ENCODE results near the gene FAM185A. TPM values are rescaled to one million over a fixed set of nuclear protein-coding genes. Genes with fewer than 3 reads are reported as not detected.

FAM185A gene
- total RNA-seq, 1 donor from 2014 or later = 5.8 TPM

- ChIA-PET POLR2A (no interaction called here), CTCF (no interaction called here)
- H3K27ac Mint-ChIP-seq = no peak overlapping the region
- ATAC-seq (ENCODE audit: low read depth) (no peak), DNase-seq (no peak)
- peaks cover 22% of the 10 kb centered on the region for H3K36me3 Mint-ChIP-seq (ENCODE audit: low read depth)
- TF ChIP-seq CTCF (IDR thresholded peaks at IDR 0.05) = no peak
- intact Hi-C loops (cut with micrococcal nuclease) = no loop called here
- no peaks in the 10 kb centered on the region for H3K27me3 Mint-ChIP-seq
- H3K4me3 Mint-ChIP-seq = no peak overlapping the region
- H3K9me3 Mint-ChIP-seq = no peaks in the 10 kb centered on the region
- no peaks in the 10 kb centered on the region for H3K4me1 Mint-ChIP-seq
These were observed 81.4 kb downstream of the FAM185A start for GRCh38 chr7:102830197-102830596.

- H3K9me3 Mint-ChIP-seq = no peaks in the 10 kb centered on the region
- no peak overlapping the region for H3K27ac Mint-ChIP-seq
- no peaks in the 10 kb centered on the region for H3K4me1 Mint-ChIP-seq
- H3K4me3 Mint-ChIP-seq = no peak overlapping the region
- no peak for TF ChIP-seq CTCF (IDR thresholded peaks at IDR 0.05)
- H3K36me3 Mint-ChIP-seq (ENCODE audit: low read depth) = peaks cover 16% of the 10 kb centered on the region
- intact Hi-C loops (cut with micrococcal nuclease) = no loop called here
- ATAC-seq (ENCODE audit: low read depth) = no peak
- H3K27me3 Mint-ChIP-seq = no peaks in the 10 kb centered on the region
- no peak for DNase-seq
- ChIA-PET CTCF (no interaction called here), POLR2A (no interaction called here)
These were observed 83.9 kb downstream of the FAM185A start for GRCh38 chr7:102832674-102833073.

GRCh38 chr7:102833343-102833742 lies 84.5 kb downstream of the FAM185A start:
- CTCF ChIA-PET = no interaction called here
- no peak for ATAC-seq (ENCODE audit: low read depth)
- intact Hi-C loops (cut with micrococcal nuclease) = no loop called here
- POLR2A ChIA-PET = no interaction called here
- no peak for TF ChIP-seq CTCF (IDR thresholded peaks at IDR 0.05)
- no peak for DNase-seq
- Mint-ChIP-seq H3K27me3 (no peaks in the 10 kb centered on the region), H3K9me3 (no peaks in the 10 kb centered on the region), H3K4me1 (no peaks in the 10 kb centered on the region), H3K27ac (no peak overlapping the region), H3K4me3 (no peak overlapping the region), H3K36me3 (ENCODE audit: low read depth) (peaks cover 12% of the 10 kb centered on the region)

GRCh38 chr7:102834466-102834865 lies 85.7 kb downstream of the FAM185A start:
- Mint-ChIP-seq H3K4me3 (no peak overlapping the region), H3K4me1 (no peaks in the 10 kb centered on the region), H3K9me3 (no peaks in the 10 kb centered on the region), H3K27me3 (no peaks in the 10 kb centered on the region), H3K36me3 (ENCODE audit: low read depth) (peaks cover 4% of the 10 kb centered on the region), H3K27ac (no peak overlapping the region)
- DNase-seq (no peak), ATAC-seq (ENCODE audit: low read depth) (no peak)
- no peak for TF ChIP-seq CTCF (IDR thresholded peaks at IDR 0.05)
- POLR2A ChIA-PET = no interaction called here
- intact Hi-C loops (cut with micrococcal nuclease) = no loop called here
- CTCF ChIA-PET = no interaction called here

- ATAC-seq (ENCODE audit: low read depth) = no peak
- CTCF ChIA-PET = no interaction called here
- Mint-ChIP-seq H3K4me3 (no peak overlapping the region), H3K9me3 (no peaks in the 10 kb centered on the region), H3K27ac (no peak overlapping the region), H3K36me3 (ENCODE audit: low read depth) (peaks cover 2% of the 10 kb centered on the region), H3K4me1 (no peaks in the 10 kb centered on the region), H3K27me3 (no peaks in the 10 kb centered on the region)
- POLR2A ChIA-PET = no interaction called here
- intact Hi-C loops (cut with micrococcal nuclease) = no loop called here
- no peak for TF ChIP-seq CTCF (IDR thresholded peaks at IDR 0.05)
- DNase-seq = no peak
These were observed 86.2 kb downstream of the FAM185A start for GRCh38 chr7:102834999-102835398.

Measured in activated B cell treated with CpG ODN at 0.5 μM for 24 hours (primary cell).